GM21723 (cell line): ENCODE results near the gene N4BP2.

Source experiments
- ATAC-seq: cut with Tn5 transposase; IDR thresholded peaks from one replicate; pipeline ENCODE4 v1.9.1; 2021; ENCODE audit warnings: mild to moderate bottlenecking, moderate library complexity; ENCODE audit not compliant: unreplicated experiment

N4BP2 gene

GRCh38 chr4:40149960-40150385 lies 93.3 kb downstream of the N4BP2 start:
- no peak for ATAC-seq

DNA sequence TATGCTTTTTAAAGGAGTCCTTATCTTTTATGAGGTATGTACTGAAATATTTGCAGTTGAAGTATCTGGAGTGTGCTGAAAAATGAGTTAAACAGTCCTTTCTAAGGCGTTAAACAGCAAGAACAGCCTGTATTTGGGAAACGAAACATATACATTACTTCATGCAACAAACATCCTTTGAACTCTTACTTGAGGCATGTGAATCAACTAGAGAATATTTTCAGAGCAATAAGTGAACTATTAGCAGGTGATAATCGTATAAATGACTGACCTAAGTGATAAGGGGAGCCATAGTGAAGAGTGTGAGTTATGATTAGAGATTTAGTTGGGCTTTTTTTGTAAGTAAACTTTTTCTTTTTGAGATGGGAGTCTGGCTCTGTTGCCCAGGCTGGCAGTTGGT lies 94.3 kb downstream of the N4BP2 start:
- no peak for ATAC-seq

DNA sequence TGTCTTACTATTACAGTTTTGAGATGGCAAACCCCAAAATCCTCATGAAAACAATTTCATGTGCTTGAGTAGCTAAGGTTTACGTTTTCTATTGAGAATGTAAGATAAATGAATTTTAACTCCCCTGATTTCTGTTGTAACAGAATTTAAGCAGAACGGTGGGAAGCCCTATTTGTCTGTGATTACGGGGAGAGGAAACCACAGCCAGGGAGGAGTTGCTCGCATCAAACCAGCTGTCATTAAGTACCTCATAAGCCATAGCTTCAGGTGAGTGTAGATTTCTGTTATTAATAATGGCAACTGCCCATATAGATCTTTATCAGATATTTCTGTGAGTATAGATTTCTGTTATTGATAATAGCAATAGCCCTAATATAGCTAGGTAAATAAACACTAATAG lies 96.0 kb downstream of the N4BP2 start:
- no peak for ATAC-seq

- no peak for ATAC-seq
These were observed 100.8 kb downstream of the N4BP2 start for GRCh38 chr4:40157436-40157835.

GRCh38 chr4:40160258-40160657 lies 103.6 kb downstream of the N4BP2 start:
- ATAC-seq = no peak

- no peak for ATAC-seq
These were observed 107.8 kb downstream of the N4BP2 start for GRCh38 chr4:40164459-40164858.

- ATAC-seq = no peak
These were observed 109.3 kb downstream of the N4BP2 start for GRCh38 chr4:40165916-40166315.

DNA sequence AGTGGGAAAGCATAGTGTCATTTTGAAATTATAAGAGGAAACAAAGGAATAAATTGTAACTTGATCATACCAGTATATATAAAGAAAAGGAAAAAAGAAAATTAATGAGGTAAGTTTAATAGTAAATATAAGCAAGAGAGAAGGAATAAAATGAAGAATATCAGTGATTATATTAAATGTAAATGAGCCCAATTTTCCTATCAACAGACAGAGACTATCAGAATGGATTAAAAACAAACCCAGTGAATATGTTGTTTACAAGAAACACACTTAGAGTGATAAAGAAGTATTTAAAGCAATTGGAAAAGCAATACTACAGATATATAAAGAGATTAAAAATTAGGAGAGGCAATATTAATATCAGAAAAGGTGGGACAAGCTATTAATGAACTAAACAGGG lies 111.4 kb downstream of the N4BP2 start:
- ATAC-seq = no peak

GRCh38 chr4:40170588-40170987 lies 113.9 kb downstream of the N4BP2 start:
- no peak for ATAC-seq

GRCh38 chr4:40173470-40173875 lies 116.8 kb downstream of the N4BP2 start:
- ATAC-seq = peak; percentile 88

- no peak for ATAC-seq
These were observed 120.0 kb downstream of the N4BP2 start for GRCh38 chr4:40176602-40177001.

DNA sequence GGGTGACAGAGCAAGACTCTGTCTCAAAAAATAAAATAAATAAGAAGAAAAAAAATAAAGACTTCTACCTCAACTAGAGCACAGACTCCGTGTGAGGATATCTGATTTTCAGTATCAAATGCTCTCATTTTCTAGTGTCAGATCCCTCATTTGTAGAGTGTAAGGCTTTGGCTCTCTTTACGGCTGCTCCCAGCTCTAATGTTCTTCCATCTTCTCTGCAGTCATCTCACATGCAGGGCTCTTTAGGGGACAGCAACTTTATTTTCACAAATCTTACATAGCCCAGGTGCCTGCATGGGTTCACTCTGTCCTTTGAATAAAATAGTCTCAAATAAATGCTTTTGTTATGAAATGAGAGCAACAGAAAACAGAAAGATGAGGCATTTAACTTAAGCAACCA lies 120.9 kb downstream of the N4BP2 start:
- ATAC-seq = no peak

DNA sequence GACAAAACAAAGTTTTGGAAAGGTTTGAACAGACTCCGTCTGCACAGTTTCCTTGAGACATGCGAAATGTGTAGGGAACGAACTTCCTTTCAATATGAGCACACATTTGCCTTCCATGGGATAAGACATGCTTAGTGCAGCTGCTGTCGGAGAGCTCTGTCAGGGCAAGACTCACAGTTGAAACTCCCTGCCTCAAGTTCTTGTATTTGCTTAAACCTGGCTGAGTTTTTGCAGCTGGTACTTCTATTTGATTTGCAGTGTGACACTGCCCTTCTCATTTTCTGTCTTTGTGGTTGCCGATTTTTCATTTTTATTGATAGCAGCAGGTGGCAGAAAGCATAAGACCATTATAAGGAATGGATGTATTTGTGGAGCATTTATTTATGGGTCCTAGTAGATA lies 122.0 kb downstream of the N4BP2 start:
- no peak for ATAC-seq

DNA sequence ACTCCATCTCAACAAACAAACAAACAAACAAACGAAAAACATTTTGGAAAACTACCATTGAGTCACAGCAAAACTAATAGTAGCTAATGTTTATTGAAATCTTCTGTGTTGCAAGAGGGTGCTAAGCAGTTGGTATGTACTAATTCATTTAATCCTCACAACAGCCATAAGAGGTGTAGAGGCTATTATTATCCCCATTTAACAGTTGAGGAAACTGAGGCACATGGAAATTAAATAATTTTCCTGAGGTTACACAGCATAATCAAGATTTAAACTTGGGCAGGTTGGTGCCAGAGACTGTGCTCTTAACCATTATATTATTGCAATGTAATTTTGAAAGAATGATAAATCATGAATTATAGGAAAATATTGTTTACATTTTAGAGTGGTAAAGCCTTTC lies 122.7 kb downstream of the N4BP2 start:
- no peak for ATAC-seq

GRCh38 chr4:40180356-40180755 lies 123.7 kb downstream of the N4BP2 start:
- no peak for ATAC-seq

- no peak for ATAC-seq
These were observed 125.4 kb downstream of the N4BP2 start for GRCh38 chr4:40182001-40182400.

- no peak for ATAC-seq
These were observed 126.3 kb downstream of the N4BP2 start for GRCh38 chr4:40182954-40183353.

DNA sequence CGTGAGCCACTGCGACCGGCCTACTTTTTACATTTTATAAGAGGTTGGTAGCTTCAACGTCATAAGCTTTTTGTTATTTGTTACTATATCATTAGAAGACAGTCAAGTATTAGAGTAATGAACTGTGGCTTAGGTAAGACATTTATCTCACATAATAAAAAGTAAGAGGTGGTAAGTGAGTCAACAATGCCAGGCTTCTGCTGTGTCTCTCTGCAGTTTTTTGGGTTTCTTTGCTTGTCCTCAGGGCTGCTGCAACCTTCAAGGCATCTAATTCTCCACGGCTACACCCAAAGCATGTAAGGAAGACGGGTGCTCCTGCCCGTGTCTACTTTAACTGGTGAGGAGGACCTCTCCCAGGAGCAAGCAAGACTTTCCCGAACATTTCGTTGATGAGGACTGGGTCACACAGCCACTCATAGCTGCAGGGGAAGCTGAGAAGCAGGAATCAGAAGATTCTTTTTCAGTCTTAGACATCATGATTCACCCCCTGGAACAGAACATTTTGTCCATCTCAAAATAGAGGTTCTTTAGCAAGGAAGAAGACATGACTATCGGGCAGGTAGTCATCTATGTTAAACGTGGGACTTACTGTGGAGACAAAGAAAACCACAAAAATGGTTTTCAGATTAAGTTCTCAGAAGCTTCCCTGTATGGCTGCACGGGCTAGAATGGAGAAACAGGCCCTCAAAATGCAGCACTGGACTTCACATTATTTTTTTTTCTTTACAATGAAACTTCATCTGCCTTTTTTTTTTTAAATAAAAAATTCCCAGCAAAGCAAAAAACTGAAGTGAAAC lies 127.2 kb downstream of the N4BP2 start:
- peak; percentile 37 for ATAC-seq

- ATAC-seq = peak; percentile 50
These were observed 129.4 kb downstream of the N4BP2 start for GRCh38 chr4:40185830-40186664.

GRCh38 chr4:40186665-40187014 lies 130.0 kb downstream of the N4BP2 start:
- ATAC-seq = no peak

DNA sequence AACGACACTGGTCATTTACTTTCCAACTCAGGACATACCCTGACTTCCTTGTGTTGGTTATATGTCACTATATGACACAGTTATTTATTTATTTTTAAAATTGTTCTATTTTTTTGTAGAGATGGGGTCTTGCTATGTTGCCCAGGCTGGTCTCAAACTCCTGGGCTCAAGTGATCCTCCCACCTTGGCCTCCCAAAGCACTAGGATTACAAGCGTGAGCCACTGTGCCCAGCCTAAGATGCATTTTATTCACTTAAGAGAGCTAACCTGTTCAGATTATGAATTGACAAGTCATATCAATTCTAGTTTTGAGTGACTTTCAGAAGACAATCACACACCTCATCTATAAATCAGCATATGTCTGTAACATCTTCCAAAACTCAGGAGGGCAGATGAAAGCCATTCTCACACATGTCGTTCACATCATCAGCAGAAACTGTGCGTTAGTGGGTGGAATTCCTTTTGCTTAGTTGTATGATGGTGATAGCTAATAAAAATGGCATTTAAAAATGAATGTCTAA lies 130.8 kb downstream of the N4BP2 start:
- ATAC-seq = no peak

DNA sequence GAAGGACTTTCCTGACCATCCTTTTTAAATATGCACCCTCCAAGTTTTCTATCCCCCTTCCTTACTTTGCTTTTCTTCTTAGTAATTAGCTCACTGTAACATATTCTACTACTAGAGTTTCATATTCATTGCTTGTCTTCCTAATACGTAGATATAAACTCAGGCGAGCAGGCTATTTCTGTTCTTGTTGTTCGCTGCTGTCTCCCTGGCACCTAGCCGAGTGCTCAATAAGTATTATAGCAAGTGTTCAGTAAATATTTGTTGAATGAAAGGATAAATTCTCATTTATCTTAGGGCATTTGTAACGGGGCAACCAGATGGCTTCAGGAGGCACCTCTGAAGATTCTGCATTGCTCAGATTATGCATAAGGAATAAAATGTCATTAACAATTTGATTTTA lies 133.4 kb downstream of the N4BP2 start:
- ATAC-seq = no peak
